Femur (tissue), 1 donor: ENCODE results near the gene NSA2.

Experiments used
- DNase-seq: peaks from one replicate; pipeline ENCODE4 v3.0.0-alpha.2; 2017

NSA2 gene

DNA sequence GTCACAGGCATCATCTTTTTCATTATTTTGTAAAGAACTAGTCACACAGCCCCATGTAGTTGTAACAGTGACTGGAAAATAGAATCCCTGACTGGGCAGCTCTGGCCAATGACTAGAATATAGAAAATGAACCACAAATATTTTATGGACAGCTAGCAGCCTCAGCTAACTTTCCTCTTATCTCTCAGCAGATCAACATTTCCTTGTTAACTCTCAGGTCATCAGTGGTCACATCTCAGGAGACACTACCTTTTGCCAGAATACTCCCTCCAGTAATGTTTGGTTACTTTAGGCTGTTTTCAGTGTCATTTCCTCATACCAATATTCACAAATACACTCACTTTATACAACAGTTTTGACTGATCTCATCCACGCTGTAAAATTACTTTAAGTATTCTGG, 55.2 kb downstream of the NSA2 start:
- no peak for DNase-seq

DNA sequence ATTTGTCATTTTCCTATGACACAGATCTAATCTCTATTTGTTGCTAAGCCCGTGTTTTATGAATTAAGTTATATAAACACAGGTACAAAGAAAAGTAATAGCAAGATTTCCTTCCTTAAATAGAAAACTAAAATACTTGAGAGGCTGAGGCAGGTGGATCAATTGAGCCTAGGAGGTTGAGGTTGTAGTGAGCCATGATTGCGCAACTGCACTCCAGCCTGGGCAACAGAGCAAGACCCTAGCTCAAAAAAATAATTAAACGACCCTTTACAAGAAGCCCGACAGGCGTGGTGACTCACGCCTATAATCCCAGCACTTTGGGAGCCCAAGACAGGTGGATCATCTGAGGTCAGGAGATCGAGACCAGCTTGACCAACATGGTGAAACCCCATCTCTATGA, 62.4 kb downstream of the NSA2 start:
- no peak for DNase-seq
